Measurements from ENCODE around the gene GNMT. TPM values are rescaled to one million over a fixed set of nuclear protein-coding genes. Genes with fewer than 3 reads are reported as not detected.

Gene GNMT
- total and polyA plus RNA-seq, 10 of the 15 experiments (the other 5 are each of a cell fraction or from before 2014, with no cell fraction given): 0.27 to 1.1 (median 0.39) TPM

- CTCF ChIA-PET: no interaction called here
- FAIRE-seq: no peak
- Histone ChIP-seq H3K9ac (ENCODE audit: control insufficient read depth, insufficient read depth, low read length) (no peak overlapping the region), H4K20me1 (ENCODE audit: control insufficient read depth, insufficient read depth) (no peaks in the 10 kb centered on the region), H2AFZ (ENCODE audit: control insufficient read depth, low read depth, low read length) (no peak overlapping the region), H3K4me2 (ENCODE audit: control insufficient read depth, insufficient read depth) (no peak overlapping the region), H3K4me3 (no peak overlapping the region), H3K9me3 (replicated peaks; ENCODE audit: control insufficient read depth, insufficient read depth, low read length) (no peaks in the 10 kb centered on the region), H3K27me3 (replicated peaks in 1 of 2; ENCODE audit: control insufficient read depth in 2 of 2, insufficient read depth in 2 of 2, low read length in 1 of 2) (no peaks in the 10 kb centered on the region), H3K4me1 (ENCODE audit: control insufficient read depth, insufficient read depth, low read length) (no peaks in the 10 kb centered on the region), H3K79me2 (ENCODE audit: control insufficient read depth, insufficient read depth, low read length) (no peaks in the 10 kb centered on the region), H3K36me3 (ENCODE audit: control insufficient read depth in 2 of 2, insufficient read depth in 2 of 2, low read length in 1 of 2) (no peaks in the 10 kb centered on the region; a peak in 3 of 4 replicates), H3K27ac (ENCODE audit: control insufficient read depth, insufficient read depth) (no peak overlapping the region)
- no TSS peak for BruUV-seq (replicated peaks)
- 96% methylated on average over 2 of the region's 2 CpGs for WGBS (ENCODE audit: insufficient coverage, insufficient replicate concordance, low lambda C conversion rate, missing lambda C conversion rate)
- no peak for ATAC-seq
- intact Hi-C loops (cut with micrococcal nuclease; ENCODE audit: unreplicated experiment): no loop called here
- SMC1A ChIA-PET (ENCODE audit: uncharacterized antibody, unreplicated experiment): no interaction called here
- POLR2A ChIA-PET: no interaction called here
- RAD21 ChIA-PET (ENCODE audit: unreplicated experiment): no interaction called here
- in situ Hi-C loops (cut with MboI): no loop called here
- no peak for DNase-seq (ENCODE audit: low read depth, low spot score)
- TF ChIP-seq ZBTB11 (CRISPR knock-in tag; IDR thresholded peaks at IDR 0.05) (no peak), KAT2A (conservative IDR thresholded peaks at IDR 0.05; ENCODE audit: control insufficient read depth, low read depth, low read length) (no peak), RB1 (IDR thresholded peaks at IDR 0.05; ENCODE audit: borderline replicate concordance) (no peak), JUND (IDR thresholded peaks at IDR 0.05; ENCODE audit: low read depth, low read length) (no peak), CBFB (IDR thresholded peaks at IDR 0.05; ENCODE audit: low read depth) (no peak), CREM (IDR thresholded peaks at IDR 0.05; ENCODE audit: low read depth) (no peak), CEBPZ (IDR thresholded peaks at IDR 0.05; ENCODE audit: low read depth, low read length) (no peak), MAX (IDR thresholded peaks at IDR 0.05; ENCODE audit: low read depth, low read length) (no peak), NFIC (IDR thresholded peaks at IDR 0.05; ENCODE audit: low read depth, low read length) (no peak), BCL11A (IDR thresholded peaks at IDR 0.05; ENCODE audit: low read depth, low read length) (no peak), ATF7 (IDR thresholded peaks at IDR 0.05; ENCODE audit: low read depth) (no peak), ZBTB33 (IDR thresholded peaks at IDR 0.05) (no peak), CBX5 (IDR thresholded peaks at IDR 0.05; ENCODE audit: low read depth) (no peak), ATF2 (IDR thresholded peaks at IDR 0.05; ENCODE audit: low read length) (no peak), SREBF2 (IDR thresholded peaks at IDR 0.05; ENCODE audit: low read length) (no peak), PAX5 (IDR thresholded peaks at IDR 0.05; ENCODE audit: borderline replicate concordance, low read depth, low read length) (no peak), POLR2A (IDR thresholded peaks at IDR 0.05; ENCODE audit: low read depth, low read length) (no peak)
Observed at GRCh38 chr6:42969431-42969830, 8.9 kb downstream of the GNMT start.
